ENCODE results near the gene ACBD3. TPM values are rescaled to one million over a fixed set of nuclear protein-coding genes. Genes with fewer than 3 reads are reported as not detected.
"Not testable (repeated sequence)": the region's sequence is repeated elsewhere in the genome, so short reads cannot be mapped to it uniquely, and the experiment has no call there.

ACBD3 gene
- total RNA-seq, 2 experiments from 2014 or later, result 19.0 to 19.8 TPM

- H3K9me3 Mint-ChIP-seq, result no peaks in the 10 kb centered on the region
- H3K27ac Mint-ChIP-seq, result no peak overlapping the region
- no peaks in the 10 kb centered on the region for H3K36me3 Mint-ChIP-seq (ENCODE audit: low read depth)
- POLR2A ChIA-PET, result no interaction called here
- no peak for DNase-seq
- H3K4me1 Mint-ChIP-seq, result no peaks in the 10 kb centered on the region
- CTCF ChIA-PET, result interaction anchor here (0.9 to 3.2 kb wide), 4 partner anchors 9 to 136 kb away, joined by 4 to 10 read pairs (median 5); no protein-coding TSS in a partner anchor
- H3K27me3 Mint-ChIP-seq, result no peaks in the 10 kb centered on the region
- no peak overlapping the region for H3K4me3 Mint-ChIP-seq
Observed at GRCh38 chr1:226211181-226211821, 24.8 kb upstream of the ACBD3 start.

GRCh38 chr1:226210571-226211176 lies 24.1 kb upstream of the ACBD3 start:
- no peak for DNase-seq

GRCh38 chr1:226209307-226210059 lies 22.9 kb upstream of the ACBD3 start:
- Mint-ChIP-seq H3K36me3 (ENCODE audit: low read depth) (no peaks in the 10 kb centered on the region), H3K4me3 (no peak overlapping the region), H3K27ac (no peak overlapping the region), H3K9me3 (no peaks in the 10 kb centered on the region), H3K4me1 (no peaks in the 10 kb centered on the region), H3K27me3 (no peaks in the 10 kb centered on the region)
- POLR2A ChIA-PET, result no interaction called here
- CTCF ChIA-PET, result no interaction called here
- DNase-seq, result no peak

More at GRCh38 chr1:226210571-226211176, 24.1 kb upstream of the ACBD3 start:
- no peaks in the 10 kb centered on the region for H3K36me3 Mint-ChIP-seq (ENCODE audit: low read depth)
- ChIA-PET POLR2A (no interaction called here), CTCF (interaction anchor here (0.9 to 3.2 kb wide), 3 partner anchors 9 to 136 kb away, joined by 4 to 10 read pairs (median 5); no protein-coding TSS in a partner anchor)
- no peaks in the 10 kb centered on the region for H3K4me1 Mint-ChIP-seq
- no peaks in the 10 kb centered on the region for H3K27me3 Mint-ChIP-seq
- no peak overlapping the region for H3K4me3 Mint-ChIP-seq
- H3K9me3 Mint-ChIP-seq, result no peaks in the 10 kb centered on the region
- no peak overlapping the region for H3K27ac Mint-ChIP-seq

GRCh38 chr1:226207048-226207447 lies 20.5 kb upstream of the ACBD3 start:
- CTCF ChIA-PET, result interaction anchor here (1.8 kb wide), 1 partner anchor 9 kb away, joined by 6 read pairs; no protein-coding TSS in a partner anchor
- Mint-ChIP-seq H3K4me3 (no peak overlapping the region), H3K36me3 (ENCODE audit: low read depth) (no peaks in the 10 kb centered on the region), H3K9me3 (no peaks in the 10 kb centered on the region), H3K4me1 (no peaks in the 10 kb centered on the region), H3K27ac (no peak overlapping the region), H3K27me3 (no peaks in the 10 kb centered on the region)
- POLR2A ChIA-PET, result no interaction called here
- DNase-seq, result no peak

GRCh38 chr1:226204198-226204597 lies 17.7 kb upstream of the ACBD3 start:
- peaks cover 14% of the 10 kb centered on the region for H3K27me3 Mint-ChIP-seq
- H3K4me1 Mint-ChIP-seq, result no peaks in the 10 kb centered on the region
- POLR2A ChIA-PET, result no interaction called here
- H3K36me3 Mint-ChIP-seq (ENCODE audit: low read depth), result no peaks in the 10 kb centered on the region
- H3K27ac Mint-ChIP-seq, result no peak overlapping the region
- no peaks in the 10 kb centered on the region for H3K9me3 Mint-ChIP-seq
- no peak overlapping the region for H3K4me3 Mint-ChIP-seq
- CTCF ChIA-PET, result no interaction called here
- no peak for DNase-seq

DNA sequence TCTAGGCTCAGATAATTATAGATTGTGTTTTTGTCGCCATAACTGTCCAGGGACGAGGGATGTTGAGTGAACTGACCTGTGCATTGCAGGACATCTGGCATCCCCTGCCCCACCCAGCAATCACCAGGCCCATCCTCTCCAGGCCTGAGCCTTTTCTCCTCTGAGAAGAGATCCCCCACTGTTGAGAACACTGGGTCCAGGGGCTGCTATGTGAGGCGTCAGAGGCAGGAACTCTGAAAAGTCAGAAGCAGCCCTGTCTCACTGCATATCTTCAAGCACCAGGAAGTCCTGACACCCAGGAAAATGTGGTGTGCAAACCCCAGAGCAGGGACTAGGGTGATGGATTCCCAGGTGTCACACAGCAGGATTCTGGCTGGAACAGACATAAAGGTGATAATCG lies 17.1 kb upstream of the ACBD3 start:
- ChIA-PET POLR2A (no interaction called here), CTCF (no interaction called here)
- Mint-ChIP-seq H3K9me3 (no peaks in the 10 kb centered on the region), H3K27me3 (peaks cover 14% of the 10 kb centered on the region), H3K36me3 (ENCODE audit: low read depth) (no peaks in the 10 kb centered on the region), H3K27ac (no peak overlapping the region), H3K4me1 (no peaks in the 10 kb centered on the region), H3K4me3 (no peak overlapping the region)
- no peak for DNase-seq

GRCh38 chr1:226203240-226203639 lies 16.7 kb upstream of the ACBD3 start:
- Mint-ChIP-seq H3K36me3 (ENCODE audit: low read depth) (no peaks in the 10 kb centered on the region), H3K27ac (no peak overlapping the region), H3K9me3 (no peaks in the 10 kb centered on the region), H3K4me3 (no peak overlapping the region), H3K27me3 (peaks cover 14% of the 10 kb centered on the region), H3K4me1 (no peaks in the 10 kb centered on the region)
- ChIA-PET POLR2A (no interaction called here), CTCF (interaction anchor here (0.6 to 1.3 kb wide), 4 partner anchors 21 to 106 kb away, joined by 3 to 6 read pairs (median 4); partner anchors contain the start of genes LIN9 and MIXL1)
- DNase-seq, result no peak

GRCh38 chr1:226202666-226203065 lies 16.1 kb upstream of the ACBD3 start:
- DNase-seq; H3K36me3 Mint-ChIP-seq (ENCODE audit: low read depth); H3K4me3 Mint-ChIP-seq; POLR2A ChIA-PET; H3K4me1 Mint-ChIP-seq; H3K27ac Mint-ChIP-seq; H3K9me3 Mint-ChIP-seq: not testable (repeated sequence)
- CTCF ChIA-PET, result interaction anchor here (0.6 to 1.9 kb wide), 6 partner anchors 8 to 107 kb away, joined by 3 to 6 read pairs (median 4); partner anchors contain the start of genes LIN9 and MIXL1
- peaks cover 14% of the 10 kb centered on the region for H3K27me3 Mint-ChIP-seq

DNA sequence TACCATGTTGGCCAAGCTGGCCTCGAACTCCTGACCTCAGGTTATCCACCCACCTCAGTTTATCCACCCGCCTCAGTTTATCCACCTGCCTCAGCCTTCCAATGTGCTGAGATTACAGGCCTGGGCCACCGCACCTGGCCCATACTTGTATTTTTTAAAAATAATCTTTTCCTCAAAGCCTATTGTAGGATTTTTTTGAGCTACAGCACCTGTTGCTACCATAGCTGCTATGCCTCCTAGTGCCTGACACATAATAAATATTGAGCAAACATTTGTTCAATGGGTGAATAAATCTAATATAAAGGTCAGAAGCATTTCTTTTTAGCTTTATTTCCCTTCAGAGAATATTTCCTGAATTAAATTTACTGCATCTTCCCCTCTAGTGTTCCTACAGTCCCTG lies 15.7 kb upstream of the ACBD3 start:
- Mint-ChIP-seq H3K27me3 (peaks cover 14% of the 10 kb centered on the region), H3K9me3 (no peaks in the 10 kb centered on the region), H3K36me3 (ENCODE audit: low read depth) (no peaks in the 10 kb centered on the region), H3K4me3 (no peak overlapping the region), H3K4me1 (no peaks in the 10 kb centered on the region), H3K27ac (no peak overlapping the region)
- DNase-seq, result no peak
- CTCF ChIA-PET, result interaction anchor here (0.6 to 1.9 kb wide), 6 partner anchors 9 to 436 kb away, joined by 3 to 6 read pairs (median 4); partner anchors contain the start of genes LIN9 and MIXL1
- POLR2A ChIA-PET, result no interaction called here

DNA sequence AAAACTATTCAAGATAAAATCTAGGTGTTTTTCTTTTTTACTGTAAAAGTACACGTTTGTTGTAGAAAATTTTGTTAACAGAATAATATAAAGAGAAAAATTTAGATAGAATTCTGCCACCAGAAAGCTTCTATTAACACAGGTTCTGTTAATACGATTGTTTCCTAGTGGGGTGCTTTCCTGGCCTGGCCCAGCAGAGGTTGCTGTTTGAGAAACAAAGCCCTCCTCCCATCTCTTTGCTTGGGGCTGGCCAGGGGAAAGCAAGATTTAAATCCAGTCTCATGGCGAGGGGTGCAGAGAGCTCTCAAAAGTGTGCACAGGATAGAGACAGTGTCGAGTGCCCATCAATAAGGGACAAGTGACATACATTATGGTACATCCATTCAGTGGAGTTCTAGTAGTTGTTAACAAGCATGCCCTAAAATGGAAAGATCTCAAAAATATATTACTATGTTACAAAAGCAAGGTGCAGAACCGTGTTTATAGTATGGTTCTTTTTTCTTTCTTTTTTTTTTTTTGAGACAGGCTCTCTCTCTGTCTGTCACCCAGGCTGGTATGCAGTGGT lies 14.6 kb upstream of the ACBD3 start:
- ChIA-PET POLR2A (no interaction called here), CTCF (interaction anchor here (0.5 to 1.9 kb wide), 7 partner anchors 10 to 132 kb away, joined by 3 to 5 read pairs (median 4); no protein-coding TSS in a partner anchor)
- Mint-ChIP-seq H3K4me3 (no peak overlapping the region), H3K27me3 (peaks cover 16% of the 10 kb centered on the region), H3K4me1 (peaks cover 3% of the 10 kb centered on the region), H3K9me3 (no peaks in the 10 kb centered on the region), H3K36me3 (ENCODE audit: low read depth) (no peaks in the 10 kb centered on the region), H3K27ac (no peak overlapping the region)
- DNase-seq, result peak; percentile 14

DNA sequence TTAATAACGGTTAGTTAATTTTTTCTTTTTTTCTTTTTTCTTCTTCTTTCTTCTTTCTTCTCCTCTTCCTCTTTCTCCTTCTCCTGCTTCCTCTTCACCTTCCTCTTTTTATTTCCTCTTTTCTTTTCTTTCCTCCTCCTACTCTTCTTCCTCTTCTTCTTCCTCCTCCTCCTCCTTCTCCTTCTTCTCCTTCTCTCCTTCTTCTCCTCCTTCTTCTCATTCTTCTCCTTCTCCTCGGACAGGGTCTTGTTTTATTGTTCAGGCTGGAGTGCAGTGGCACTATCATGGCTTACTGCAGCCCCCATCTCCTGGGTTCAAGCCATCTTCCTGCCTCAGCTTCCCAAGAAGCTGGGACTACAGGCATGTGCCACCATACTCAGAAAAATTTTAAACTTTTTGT lies 13.4 kb upstream of the ACBD3 start:
- ChIA-PET CTCF (no interaction called here), POLR2A (no interaction called here)
- Mint-ChIP-seq H3K4me3 (no peak overlapping the region), H3K27ac (no peak overlapping the region), H3K9me3 (no peaks in the 10 kb centered on the region), H3K27me3 (peaks cover 16% of the 10 kb centered on the region), H3K4me1 (peaks cover 3% of the 10 kb centered on the region), H3K36me3 (ENCODE audit: low read depth) (no peaks in the 10 kb centered on the region)
- DNase-seq, result no peak

GRCh38 chr1:226195144-226195543 lies 8.6 kb upstream of the ACBD3 start:
- Mint-ChIP-seq H3K9me3 (no peaks in the 10 kb centered on the region), H3K27ac (no peak overlapping the region), H3K4me3 (no peak overlapping the region), H3K36me3 (ENCODE audit: low read depth) (no peaks in the 10 kb centered on the region), H3K4me1 (peaks cover 3% of the 10 kb centered on the region), H3K27me3 (peaks cover 9% of the 10 kb centered on the region)
- POLR2A ChIA-PET, result no interaction called here
- DNase-seq, result no peak
- CTCF ChIA-PET, result interaction anchor here (1.3 to 1.7 kb wide), 3 partner anchors 12 to 130 kb away, joined by 3 to 9 read pairs (median 7); no protein-coding TSS in a partner anchor

GRCh38 chr1:226187380-226187779 lies 839 bp upstream of the ACBD3 start:
- Mint-ChIP-seq H3K27me3 (peaks cover 2% of the 10 kb centered on the region), H3K9me3 (no peaks in the 10 kb centered on the region)
- DNase-seq, result no peak

More at GRCh38 chr1:226187380-226187779, 839 bp upstream of the ACBD3 start:
- peaks cover 26% of the 10 kb centered on the region for H3K4me1 Mint-ChIP-seq
- ChIA-PET POLR2A (no interaction called here), CTCF (interaction anchor here (1.0 kb wide), 2 partner anchors 12 to 69 kb away, joined by 3 read pairs; no protein-coding TSS in a partner anchor)
- H3K36me3 Mint-ChIP-seq (ENCODE audit: low read depth), result peaks cover 9% of the 10 kb centered on the region
- peak overlapping the region; percentile 96 for H3K27ac Mint-ChIP-seq
- H3K4me3 Mint-ChIP-seq, result peak overlapping the region; percentile 93
